HG03571 (cell line): Measurements from ENCODE around the gene CATSPER4.

Source experiments
- ATAC-seq: cut with Tn5 transposase; IDR thresholded peaks from one replicate; pipeline ENCODE4 v1.9.1; 2021; ENCODE audit not compliant: unreplicated experiment

CATSPER4 gene

DNA sequence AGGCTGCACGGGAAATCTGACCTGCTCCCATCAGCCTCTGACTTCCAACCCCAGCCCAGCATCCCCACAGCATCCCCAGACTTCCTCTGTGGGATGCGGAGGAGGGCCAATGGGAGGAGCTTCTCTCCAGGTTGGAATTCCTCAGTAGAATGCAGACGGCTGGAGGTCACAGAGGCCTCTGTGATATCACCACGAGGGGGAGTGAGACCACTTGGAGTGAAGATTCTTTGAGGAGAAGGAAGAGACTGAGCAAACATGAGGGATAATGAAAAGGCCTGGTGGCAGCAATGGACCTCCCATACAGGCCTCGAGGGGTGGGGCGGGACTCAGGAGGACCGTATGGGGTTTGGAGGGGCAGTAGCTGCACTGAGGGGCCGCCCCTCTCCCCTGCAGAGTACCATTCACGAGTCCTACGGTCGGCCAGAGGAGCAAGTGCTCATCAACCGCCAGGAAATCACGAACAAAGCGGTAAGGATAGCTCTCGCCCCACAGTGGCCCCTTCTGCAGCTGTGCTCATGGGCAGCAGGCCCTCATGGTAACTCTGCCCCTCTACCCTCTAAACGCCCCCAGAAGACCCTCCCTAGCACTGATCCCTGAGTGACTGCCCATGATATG, at the start of gene CATSPER4:
Gene CATSPER4 (plus strand): TSS at position 230 of the 615 bp plus-strand sequence. CDS start 26 bp downstream, at position 256.
- ATAC-seq, result no peak

DNA sequence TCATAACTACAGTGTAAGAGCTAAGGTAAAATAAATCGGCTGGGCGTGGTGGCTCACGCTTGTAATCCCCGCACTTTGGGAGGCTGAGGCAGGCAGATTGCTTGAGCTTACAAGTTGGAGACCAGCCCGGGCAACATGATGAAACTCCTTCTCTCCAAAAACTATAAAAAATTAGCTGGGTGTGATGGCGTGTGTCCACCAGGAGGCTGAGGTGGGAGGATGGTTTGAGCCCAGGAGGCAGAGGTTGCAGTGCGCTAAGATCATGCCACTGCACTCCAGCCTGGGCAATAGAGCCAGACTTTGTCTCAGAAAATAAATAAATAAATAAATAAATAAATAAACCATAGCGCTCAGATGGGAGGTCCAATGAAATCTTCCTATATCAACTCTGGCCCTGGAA, 48.2 kb upstream of the CATSPER4 start:
- ATAC-seq, result no peak

DNA sequence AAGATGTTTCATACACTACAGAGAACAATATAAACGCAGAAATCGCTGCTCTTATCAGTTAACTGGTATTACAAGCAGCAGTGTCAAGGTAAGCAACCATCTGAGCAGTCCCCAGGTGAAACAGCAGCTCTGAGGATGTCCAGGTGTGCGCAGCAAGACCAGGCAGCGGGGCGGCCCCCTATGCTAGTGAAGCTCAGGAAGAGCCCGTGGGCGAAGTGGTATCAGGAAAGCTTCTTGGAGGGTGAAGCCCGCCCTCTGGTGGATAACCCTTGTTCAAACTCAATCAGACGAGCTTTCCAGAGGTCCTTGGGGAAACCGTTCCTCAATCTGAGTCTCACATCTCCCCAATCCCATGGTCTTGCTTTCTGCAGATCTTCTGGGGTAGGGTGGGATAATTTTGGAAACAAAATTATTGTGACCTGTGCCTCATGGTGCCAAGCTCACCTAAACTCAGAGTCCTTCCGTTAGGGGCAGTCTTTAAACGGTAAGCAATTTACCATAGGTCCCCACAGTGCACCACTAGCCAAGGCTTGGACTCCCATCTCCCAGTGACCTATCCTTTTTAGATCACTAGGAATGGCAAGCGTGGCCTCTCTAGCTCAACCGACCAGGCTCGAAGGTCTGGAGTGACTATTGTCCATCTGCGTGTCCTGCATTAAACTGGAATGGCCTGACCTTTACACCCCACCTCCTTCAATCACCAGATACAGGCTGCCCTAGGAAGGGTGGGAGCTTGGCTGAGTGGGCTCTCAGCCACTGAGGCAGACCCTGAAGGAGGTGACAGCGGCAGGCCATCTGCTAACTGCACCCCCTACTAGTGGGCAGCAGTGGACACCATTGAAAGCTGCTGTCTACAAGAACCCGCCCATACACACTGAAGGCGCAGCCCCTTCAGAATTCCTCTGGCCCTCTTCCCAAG, 45.1 kb upstream of the CATSPER4 start:
- no peak for ATAC-seq

DNA sequence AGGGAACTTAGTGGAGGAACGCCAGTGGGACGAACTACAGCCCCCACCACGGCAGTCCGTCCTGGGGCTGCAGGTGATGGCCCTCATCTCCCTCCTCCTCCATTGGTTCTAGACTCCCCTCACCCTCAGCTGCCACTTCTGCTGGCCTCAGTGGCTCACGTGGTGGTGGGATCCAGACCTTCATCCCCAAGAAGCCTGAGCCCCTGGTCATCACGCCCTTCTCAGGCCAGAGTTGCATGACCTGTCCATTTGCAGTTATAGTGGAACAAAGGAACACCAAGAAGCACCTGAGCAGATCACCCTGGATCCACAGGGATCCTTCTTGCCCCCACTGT, 44.5 kb upstream of the CATSPER4 start:
- no peak for ATAC-seq

DNA sequence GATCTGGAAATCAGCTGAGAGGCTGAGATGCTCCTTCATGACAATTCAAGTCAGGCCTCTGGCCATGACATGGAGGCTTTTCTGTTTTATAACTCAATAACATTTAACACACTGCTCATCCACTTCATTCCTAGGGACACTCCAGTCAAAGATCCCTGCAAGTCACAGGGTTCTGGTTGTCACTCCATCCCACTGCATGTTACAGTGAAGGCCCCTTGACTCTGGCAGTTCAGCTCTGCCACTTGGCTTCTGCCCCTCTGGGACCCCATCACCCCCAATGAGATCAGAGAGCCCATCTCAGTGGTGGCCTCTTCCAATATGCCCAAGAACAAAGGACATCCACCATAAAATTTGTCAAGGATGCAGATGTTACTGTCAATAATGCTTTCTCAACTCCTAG, 41.5 kb upstream of the CATSPER4 start:
- no peak for ATAC-seq

DNA sequence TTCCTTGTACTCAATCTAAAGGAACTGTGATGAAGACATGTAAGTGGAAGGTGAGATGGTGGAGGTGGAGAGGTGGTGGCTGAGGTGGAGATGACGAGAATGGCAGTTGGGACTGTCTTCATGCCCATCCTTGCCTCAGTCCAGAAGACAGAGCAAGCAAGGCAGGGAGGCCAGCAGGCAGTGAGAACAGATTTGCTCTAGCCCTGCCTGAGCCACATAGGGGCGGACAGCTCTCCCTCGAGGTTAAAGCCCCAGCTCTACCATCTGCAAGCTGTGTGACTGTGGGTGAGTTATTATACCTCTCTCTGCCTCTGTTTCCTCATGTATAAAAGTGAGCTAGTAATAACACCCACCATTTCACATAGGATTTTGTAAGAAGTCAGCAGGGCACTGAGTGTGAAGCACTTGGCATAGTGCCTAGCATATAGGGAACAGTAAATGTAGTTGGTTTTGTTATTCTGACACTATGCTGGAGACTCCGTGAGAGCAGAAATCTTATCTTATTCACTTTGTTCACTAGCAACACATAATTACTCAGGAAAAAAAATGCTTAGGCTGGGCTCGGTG, 36.4 kb upstream of the CATSPER4 start:
- no peak for ATAC-seq

DNA sequence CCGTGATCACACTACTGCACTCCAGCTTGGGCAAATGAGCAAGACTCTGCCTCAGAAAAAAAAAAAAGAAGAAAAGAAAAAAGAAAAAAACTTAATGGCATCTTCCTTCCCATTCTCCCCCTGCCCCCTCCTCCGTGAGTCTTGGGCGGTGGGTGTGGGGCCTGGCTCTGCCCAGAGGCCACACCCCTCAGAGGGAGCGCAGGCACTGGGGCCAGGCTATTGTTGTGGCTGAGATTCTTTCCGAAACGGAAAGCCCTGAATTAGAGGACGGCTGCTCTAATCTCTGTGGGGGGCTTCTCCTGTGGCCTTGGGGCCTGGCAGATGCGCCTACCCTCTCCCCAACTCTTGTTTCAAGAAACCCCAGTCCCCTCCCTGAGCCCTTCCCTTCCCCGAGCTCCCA, 35.7 kb upstream of the CATSPER4 start:
- no peak for ATAC-seq

DNA sequence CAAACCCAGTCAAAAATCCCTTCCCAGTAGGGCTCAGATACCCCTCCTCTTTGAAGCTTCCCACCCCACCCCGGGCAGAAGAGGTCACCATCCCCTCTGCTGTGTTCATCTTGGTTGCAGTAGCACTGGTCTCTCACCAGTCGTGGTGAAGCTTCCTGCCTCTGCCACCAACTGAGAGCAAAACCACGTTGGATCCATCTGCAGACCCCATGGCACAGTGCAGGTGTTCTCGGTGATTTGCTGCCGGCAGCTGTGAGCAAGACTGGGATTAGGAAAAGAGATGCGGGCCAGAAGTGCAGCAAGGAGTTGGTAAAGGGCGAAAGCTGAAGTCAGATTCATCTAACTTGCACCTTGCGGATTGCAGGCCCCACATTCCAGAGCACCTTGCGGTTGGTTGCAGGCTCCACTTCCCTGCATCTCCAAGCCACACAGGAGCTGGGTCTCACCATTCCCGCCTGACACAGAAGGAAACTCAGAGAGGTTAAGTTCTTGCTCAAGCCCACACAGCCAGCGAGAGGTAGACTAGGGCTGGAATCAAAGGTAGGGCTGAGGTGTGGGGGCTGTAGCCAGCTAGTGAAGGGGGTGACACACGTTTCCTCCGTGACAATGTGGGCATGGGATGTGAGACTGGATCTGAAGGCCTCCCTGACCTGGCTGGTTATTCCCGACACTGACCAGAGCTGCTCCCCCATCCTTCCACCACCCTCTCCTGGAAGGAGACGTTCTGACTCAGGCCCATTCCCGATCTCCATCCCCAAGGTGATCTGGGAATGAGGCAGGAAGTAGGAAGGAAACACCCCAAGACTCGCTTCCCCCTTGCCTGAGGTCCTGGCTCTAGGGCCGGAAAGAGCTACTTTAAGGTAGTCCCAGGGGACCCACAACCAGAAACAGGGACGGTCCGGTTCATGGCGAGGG, 34.8 kb upstream of the CATSPER4 start:
- ATAC-seq, result no peak

DNA sequence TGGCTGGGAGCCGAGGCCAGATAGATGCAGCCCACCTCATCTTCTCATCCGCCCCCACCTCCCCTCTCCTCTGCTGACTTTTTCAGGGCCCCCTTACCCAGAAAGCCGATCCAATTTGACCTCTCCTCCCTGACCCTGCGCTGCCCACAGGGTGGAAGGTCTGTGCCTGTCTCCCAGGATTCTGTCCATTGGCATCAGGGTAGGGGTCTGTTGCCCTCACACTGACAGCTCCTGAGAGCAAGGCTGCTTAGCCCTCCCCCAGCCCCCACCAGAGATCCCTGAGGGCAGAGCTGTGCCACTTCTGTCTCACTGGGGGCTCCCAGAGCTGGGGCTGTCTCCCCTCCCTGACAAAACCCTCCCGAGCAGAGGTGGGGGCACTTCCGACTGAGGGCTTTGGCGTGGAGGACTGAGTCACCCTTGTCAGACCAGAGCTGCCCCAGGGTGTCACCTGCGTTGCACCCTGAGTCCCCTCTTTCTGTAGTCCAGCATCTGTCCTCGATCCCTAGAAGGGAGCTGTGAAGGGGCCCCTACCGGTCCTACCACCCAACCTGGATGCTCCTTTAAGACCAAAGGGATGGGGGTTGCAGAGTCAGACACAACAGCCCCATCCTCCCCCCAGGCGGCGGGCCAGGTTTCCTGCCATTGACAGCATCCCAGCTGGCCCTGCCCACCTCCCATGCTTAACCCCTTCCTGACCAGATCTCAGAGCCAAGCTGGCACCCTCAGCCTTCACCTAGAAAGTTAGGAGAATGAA, 33.9 kb upstream of the CATSPER4 start:
- ATAC-seq, result no peak

DNA sequence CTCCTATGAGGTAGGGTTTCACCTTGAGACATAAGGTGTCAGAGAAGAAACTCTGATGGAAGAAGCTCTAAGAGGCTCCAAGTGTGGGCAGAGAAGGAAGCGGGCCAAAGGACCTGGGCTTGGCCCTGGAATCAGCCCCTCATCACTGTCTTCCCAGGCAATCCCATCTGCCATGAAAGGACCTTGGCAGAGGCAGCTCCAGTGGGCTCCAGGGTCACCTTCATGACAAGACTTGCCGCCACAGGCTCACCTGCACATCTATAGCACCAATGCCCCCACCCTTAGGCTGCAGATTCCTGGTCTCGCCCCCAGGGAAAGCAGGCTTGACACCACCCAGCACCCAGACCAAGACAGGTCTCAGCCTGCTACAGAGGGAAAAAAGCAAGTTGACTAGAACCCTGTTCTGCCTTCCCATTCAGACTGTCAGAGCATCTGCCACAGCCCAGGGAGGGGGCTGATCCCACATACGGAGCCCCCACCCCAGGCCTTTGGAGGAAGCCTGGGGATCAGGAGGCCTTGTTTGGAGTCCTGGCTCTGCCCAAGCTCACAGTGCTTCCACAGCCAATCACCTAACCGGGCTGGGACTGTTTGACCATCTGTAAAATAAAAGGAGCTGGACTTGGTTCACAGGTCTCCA, 32.0 kb upstream of the CATSPER4 start:
- ATAC-seq, result no peak

DNA sequence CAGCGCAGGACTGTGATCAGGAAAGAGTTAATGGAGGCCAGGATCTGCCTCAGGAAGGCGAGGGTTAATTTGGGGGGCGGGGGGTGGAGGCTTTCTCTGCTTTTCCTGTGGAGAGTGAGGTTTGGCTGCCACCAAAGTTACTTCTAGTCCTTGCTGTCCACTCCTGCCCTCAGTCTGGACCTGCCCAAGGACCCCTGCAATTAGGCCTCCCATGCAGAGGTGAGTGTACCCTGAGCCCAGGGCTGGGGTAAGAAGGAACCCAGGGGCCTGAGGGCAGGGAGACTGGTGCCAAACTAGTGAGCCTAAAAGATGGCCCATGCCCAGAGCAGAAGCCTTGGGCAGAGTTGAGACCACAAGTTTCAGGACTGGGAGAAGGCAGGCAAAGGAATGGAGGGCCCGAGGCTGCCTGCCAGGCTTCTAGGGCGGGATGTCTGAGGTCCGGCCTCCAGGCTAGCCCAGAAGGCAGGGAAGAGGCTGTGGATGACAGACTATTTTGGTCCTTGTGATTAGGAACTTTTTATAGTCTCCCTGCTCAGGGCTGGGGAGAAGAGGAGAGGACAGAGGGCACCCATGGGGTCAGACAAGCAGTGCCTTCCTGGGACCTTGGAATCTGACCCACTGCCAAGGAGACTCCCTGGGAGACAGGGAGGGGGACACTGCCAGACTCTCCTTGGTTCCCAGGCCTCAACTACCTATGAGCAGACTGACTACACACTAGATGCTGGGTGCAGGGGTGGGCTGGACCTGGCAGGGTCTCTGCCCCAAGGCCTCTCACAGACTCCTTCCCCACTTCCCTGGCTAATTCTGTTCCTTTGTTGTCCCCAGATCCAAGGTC, 31.3 kb upstream of the CATSPER4 start, which contains the start of gene FAM110D:
Gene FAM110D (plus strand): TSS at position 172 of the 835 bp plus-strand sequence. CDS start 2,213 bp downstream, outside the sequence.
- no peak for ATAC-seq

DNA sequence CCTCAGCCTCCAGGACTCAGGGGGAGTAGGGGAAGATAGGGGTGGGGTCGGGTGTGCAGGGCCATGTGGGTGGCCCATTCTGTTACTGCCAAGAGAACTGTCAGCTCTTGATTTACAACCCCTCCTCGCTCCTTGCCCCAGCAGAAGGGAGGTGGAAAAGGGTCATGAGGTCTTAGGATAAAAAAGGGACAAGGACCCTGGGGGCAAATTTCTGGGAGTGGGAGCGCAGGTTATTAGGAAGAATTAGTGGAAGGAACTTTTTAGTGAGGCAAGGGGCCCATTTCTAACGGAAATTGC, 30.7 kb upstream of the CATSPER4 start:
- ATAC-seq, result no peak

DNA sequence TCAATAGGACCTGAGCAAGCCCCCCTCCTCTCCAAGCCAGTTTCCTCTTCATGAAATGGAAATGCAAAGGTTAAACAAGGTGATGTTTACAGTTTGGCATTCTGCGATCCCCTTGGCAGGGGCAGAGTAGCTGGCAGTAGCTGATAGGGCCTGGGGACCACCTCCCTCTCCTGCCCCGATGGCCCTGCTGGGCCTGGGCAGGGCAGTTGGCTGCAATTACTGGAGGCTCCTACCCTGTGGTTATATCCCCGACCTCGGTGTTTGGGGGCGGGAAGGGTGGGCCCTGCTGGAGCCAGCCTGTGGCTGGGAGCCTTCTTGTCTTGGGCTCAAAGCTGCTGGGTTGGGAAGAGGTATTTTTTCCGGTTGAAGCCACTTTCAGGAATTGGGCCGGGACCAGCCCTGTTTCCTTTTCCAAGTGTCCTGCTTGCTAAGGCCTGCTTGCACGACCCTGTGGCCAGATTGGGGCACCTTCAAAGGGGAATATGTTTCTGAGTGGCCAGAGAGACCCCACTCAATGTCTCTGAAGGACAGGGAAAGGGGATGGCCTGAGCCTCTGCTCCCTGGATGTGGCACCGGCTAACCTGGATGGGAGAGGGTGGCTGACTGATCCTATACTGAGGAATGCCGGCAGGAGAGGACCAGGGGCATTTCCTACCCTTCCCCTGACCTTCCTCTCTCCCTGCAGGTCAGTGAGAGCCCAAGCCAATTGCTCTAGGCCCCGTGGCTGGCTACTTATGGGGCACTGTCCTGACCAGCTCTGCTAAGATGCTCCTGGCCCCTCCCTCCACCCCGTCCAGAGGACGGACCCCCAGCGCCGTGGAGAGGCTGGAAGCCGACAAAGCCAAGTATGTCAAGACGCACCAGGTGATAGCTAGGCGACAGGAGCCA, 29.6 kb upstream of the CATSPER4 start:
- ATAC-seq, result no peak

DNA sequence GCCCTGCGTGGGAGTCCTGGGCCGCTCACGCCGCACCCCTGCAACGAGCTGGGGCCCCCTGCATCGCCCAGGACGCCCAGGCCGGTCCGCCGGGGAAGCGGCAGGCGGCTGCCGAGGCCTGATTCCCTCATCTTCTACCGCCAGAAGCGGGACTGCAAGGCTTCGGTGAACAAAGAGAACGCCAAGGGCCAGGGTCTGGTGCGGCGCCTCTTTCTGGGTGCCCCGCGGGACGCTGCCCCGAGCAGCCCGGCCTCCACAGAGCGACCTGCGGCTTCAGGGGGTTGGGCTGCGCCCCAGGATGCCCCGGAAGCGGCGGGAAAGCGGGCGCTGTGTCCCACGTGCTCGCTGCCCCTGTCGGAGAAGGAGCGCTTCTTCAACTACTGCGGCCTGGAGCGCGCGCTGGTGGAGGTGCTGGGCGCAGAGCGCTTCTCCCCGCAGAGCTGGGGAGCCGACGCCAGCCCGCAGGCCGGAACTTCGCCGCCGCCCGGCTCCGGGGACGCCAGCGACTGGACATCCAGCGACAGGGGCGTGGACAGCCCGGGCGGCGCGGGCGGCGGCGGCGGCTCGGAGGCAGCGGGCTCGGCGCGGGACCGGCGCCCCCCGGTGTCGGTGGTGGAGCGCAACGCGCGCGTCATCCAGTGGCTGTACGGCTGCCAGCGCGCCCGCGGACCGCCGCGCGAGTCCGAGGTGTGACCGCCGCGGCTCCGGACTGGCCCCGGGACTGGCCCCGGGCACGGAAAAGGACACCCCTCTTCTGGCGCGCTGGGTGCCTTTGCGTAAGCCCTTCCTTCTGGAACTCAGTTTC, 28.8 kb upstream of the CATSPER4 start:
- ATAC-seq, result no peak

DNA sequence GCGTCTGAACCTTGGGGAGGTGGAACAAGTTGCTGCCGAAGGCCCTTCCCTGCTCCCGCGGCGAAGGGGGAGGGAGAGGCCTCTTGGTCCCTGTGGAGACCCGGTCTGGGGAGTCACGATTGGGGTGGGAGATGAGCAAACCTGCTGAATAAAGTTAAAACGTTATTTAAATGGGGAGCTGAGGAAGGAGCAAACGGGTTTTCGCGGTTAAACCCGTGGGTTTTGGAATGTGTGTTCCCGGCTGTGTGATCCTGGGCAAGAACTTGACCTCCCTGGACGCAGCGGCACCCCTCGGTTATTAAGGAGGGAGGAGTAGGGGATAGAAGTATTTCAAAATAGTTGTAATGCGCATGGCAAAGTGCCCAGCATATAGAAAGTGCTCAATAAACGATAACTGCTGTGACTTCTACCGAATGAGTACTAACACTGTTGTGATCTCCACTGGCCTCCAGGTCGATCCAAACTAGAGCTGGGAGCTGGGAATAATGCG, 28.1 kb upstream of the CATSPER4 start:
- no peak for ATAC-seq

DNA sequence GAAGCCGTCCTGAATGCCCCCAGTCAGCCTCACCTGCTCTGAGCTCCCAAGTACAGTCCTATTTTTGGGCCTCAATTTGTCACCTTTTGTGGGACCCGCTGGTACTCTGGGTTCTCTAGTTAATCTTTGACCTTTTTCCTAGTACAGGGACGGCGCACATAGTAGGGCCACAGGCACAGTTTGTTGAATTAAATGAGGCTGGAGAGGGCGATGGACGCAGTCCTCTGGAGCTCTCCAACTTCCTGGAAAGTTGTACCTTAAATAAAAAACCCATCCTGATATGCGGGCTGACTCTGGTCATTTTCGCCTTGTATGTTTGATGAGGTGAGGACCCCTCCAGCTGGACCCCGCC, 26.7 kb upstream of the CATSPER4 start:
- no peak for ATAC-seq
